Osteoblast (primary cell): Measurements from ENCODE around the gene CTSV. TPM values are rescaled to one million over a fixed set of nuclear protein-coding genes. Genes with fewer than 3 reads are reported as not detected.
"Not testable (repeated sequence)": the region's sequence is repeated elsewhere in the genome, so short reads cannot be mapped to it uniquely, and the experiment has no call there.

Source experiments
- DNase-seq: peaks from one replicate; pipeline ENCODE4 v3.0.0; 2011; ENCODE audit warnings: low spot score, mixed read lengths; ENCODE audit not compliant: insufficient read length; ENCODE audit errors: missing footprints
- H2AFZ ChIP-seq: 2 replicates; pipeline ENCODE4 v1.6.0; 2011; ENCODE audit warnings: mild to moderate bottlenecking, low read length
- H3K27ac ChIP-seq: 2 replicates; pipeline ENCODE4 v1.5.1; 2011; ENCODE audit warnings: mild to moderate bottlenecking, low read depth, low read length, moderate library complexity
- H3K27me3 ChIP-seq: 2 replicates; pipeline ENCODE4 v1.6.0; 2012; ENCODE audit warnings: mild to moderate bottlenecking, control low read depth, inconsistent platforms, low read length, moderate library complexity; ENCODE audit not compliant: insufficient read depth
- H3K36me3 ChIP-seq: 2 replicates; pipeline ENCODE4 v1.5.1; 2011; ENCODE audit warnings: mild to moderate bottlenecking, low read length, control low read depth, moderate library complexity; ENCODE audit not compliant: insufficient read depth
- H3K4me1 ChIP-seq: 2 replicates; pipeline ENCODE4 v1.5.1; 2011; ENCODE audit warnings: mild to moderate bottlenecking, low read length, control low read depth, moderate library complexity; ENCODE audit not compliant: insufficient read depth
- H3K4me2 ChIP-seq: 2 replicates; pipeline ENCODE4 v1.6.0; 2011; ENCODE audit warnings: mild to moderate bottlenecking, low read length; ENCODE audit not compliant: insufficient read depth
- H3K4me3 ChIP-seq: fragments of 200-600 bp; sonication (generic); 3 replicates; pipeline ENCODE4 v1.5.1; 2012; ENCODE audit warnings: mild to moderate bottlenecking, low read length, inconsistent platforms; ENCODE audit not compliant: insufficient read depth
- H3K79me2 ChIP-seq: 2 replicates; pipeline ENCODE4 v1.6.0; 2012; ENCODE audit warnings: mild to moderate bottlenecking, low read length, control low read depth, inconsistent platforms; ENCODE audit not compliant: insufficient read depth
- H3K9me3 ChIP-seq: 2 replicates; pipeline ENCODE4 v1.5.1; 2011; ENCODE audit warnings: low read depth, low read length, control low read depth
- H4K20me1 ChIP-seq: 2 replicates; pipeline ENCODE4 v1.6.0; 2012; ENCODE audit warnings: mild to moderate bottlenecking, low read length, control low read depth; ENCODE audit not compliant: insufficient read depth
- total RNA-seq: library from RNA; depleted of rRNA; stranded (reverse); fragments of >200 nt; gene quantifications from 2 replicates; pipeline ENCODE4 v1.2.3, GENCODE V29; 2012
- TF ChIP-seq, protein P1 (sequence below): IDR thresholded peaks from 2 replicates; pipeline ENCODE4 v1.5.1; 2011; ENCODE audit warnings: mild to moderate bottlenecking, low read depth, low read length, moderate library complexity; ENCODE audit errors: extremely low read depth

Gene CTSV
- total RNA-seq, 1 donor = 0.36 TPM

DNA sequence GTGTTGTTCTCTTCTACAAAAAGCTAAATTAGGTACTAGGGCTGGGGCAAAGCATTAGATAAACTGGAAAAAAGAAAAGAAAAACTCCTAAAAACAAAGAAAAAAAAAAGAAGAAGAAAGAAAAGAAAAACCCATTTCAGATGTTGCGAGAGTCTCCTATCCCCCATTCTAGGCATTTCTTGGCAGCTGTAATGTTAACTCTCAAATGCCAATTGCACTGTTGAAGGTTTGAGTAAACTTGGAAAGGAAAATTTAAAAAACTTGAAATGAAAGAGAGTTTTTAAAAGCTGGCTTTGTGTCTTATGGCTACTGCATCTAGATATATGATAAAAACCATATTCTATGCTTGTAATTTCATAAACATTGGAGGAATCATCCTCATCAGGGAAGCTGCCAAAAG lies 34.6 kb upstream of the CTSV start:
- H3K79me2 ChIP-seq = no peaks in the 10 kb centered on the region
- peaks cover 13% of the 10 kb centered on the region for H3K27me3 ChIP-seq
- TF ChIP-seq, protein P1, sequence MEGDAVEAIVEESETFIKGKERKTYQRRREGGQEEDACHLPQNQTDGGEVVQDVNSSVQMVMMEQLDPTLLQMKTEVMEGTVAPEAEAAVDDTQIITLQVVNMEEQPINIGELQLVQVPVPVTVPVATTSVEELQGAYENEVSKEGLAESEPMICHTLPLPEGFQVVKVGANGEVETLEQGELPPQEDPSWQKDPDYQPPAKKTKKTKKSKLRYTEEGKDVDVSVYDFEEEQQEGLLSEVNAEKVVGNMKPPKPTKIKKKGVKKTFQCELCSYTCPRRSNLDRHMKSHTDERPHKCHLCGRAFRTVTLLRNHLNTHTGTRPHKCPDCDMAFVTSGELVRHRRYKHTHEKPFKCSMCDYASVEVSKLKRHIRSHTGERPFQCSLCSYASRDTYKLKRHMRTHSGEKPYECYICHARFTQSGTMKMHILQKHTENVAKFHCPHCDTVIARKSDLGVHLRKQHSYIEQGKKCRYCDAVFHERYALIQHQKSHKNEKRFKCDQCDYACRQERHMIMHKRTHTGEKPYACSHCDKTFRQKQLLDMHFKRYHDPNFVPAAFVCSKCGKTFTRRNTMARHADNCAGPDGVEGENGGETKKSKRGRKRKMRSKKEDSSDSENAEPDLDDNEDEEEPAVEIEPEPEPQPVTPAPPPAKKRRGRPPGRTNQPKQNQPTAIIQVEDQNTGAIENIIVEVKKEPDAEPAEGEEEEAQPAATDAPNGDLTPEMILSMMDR = no peak
- H3K4me3 ChIP-seq = no peak overlapping the region
- H3K9me3 ChIP-seq = no peaks in the 10 kb centered on the region
- no peak overlapping the region for H2AFZ ChIP-seq
- H4K20me1 ChIP-seq = no peaks in the 10 kb centered on the region
- no peak overlapping the region for H3K4me2 ChIP-seq
- H3K36me3 ChIP-seq = no peaks in the 10 kb centered on the region
- no peak overlapping the region for H3K27ac ChIP-seq
- DNase-seq = no peak
- no peaks in the 10 kb centered on the region for H3K4me1 ChIP-seq

GRCh38 chr9:97072285-97072776 lies 33.4 kb upstream of the CTSV start:
- H3K79me2 ChIP-seq = no peaks in the 10 kb centered on the region
- H4K20me1 ChIP-seq = no peaks in the 10 kb centered on the region
- H3K4me3 ChIP-seq = no peak overlapping the region
- DNase-seq = no peak
- no peaks in the 10 kb centered on the region for H3K9me3 ChIP-seq
- no peaks in the 10 kb centered on the region for H3K4me1 ChIP-seq
- H3K27me3 ChIP-seq = peaks cover 13% of the 10 kb centered on the region
- no peak overlapping the region for H3K27ac ChIP-seq
- H3K4me2 ChIP-seq = no peak overlapping the region
- H3K36me3 ChIP-seq = no peaks in the 10 kb centered on the region
- TF ChIP-seq, protein P1 = no peak
- no peak overlapping the region for H2AFZ ChIP-seq

DNA sequence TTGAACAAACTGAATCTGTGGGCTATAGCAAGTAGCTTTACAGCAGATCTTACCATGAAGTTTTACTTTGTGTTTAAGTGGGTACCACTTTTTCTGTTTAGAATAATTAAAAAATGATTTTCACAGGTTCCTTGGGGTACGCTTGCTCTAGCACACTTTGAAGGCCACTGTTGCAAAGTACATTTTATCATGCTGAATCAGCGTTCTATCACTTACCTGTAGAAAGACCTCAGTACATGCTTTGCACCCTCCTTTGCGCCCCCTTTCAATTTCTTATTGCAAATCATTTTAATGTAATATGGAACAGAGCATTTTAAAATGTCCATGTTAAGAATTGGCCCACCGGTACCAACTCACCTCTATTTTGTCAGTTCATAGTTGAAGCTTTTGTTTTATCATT lies 31.4 kb upstream of the CTSV start:
- not testable (repeated sequence) for H3K4me2 ChIP-seq, H2AFZ ChIP-seq, H3K9me3 ChIP-seq, H3K36me3 ChIP-seq, H3K79me2 ChIP-seq, H4K20me1 ChIP-seq, DNase-seq, H3K27me3 ChIP-seq, H3K4me3 ChIP-seq, H3K4me1 ChIP-seq, H3K27ac ChIP-seq

- no peak for DNase-seq
- Histone ChIP-seq H3K4me3 (no peak overlapping the region), H3K27me3 (no peaks in the 10 kb centered on the region), H3K4me2 (no peak overlapping the region), H4K20me1 (no peaks in the 10 kb centered on the region), H2AFZ (no peak overlapping the region), H3K27ac (no peak overlapping the region), H3K9me3 (no peaks in the 10 kb centered on the region), H3K4me1 (no peaks in the 10 kb centered on the region), H3K79me2 (no peaks in the 10 kb centered on the region), H3K36me3 (no peaks in the 10 kb centered on the region)
- TF ChIP-seq, protein P1 = no peak
These were observed 28.5 kb upstream of the CTSV start for GRCh38 chr9:97067490-97067889.

DNA sequence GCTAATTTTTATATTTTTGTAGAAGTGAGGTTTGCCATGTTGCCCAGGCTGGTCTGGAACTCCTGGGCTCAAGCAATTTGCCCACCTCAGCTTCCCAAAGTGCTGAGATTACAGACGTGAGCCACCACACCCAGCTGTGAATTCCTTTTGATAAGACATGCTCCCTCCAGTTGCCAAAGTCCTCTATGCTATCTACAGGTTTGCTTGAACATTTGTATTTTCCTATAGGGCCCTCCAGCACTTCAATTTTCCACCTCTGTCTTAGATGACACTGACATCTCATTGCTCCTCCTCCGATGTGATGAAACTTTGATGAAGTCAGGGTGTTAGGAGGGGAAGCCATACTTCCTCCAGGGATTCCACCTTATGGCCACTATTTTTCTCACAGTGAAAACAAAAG lies 25.2 kb upstream of the CTSV start:
- no peaks in the 10 kb centered on the region for H3K79me2 ChIP-seq
- no peaks in the 10 kb centered on the region for H3K4me1 ChIP-seq
- no peak for DNase-seq
- H3K4me3 ChIP-seq = no peak overlapping the region
- no peak overlapping the region for H2AFZ ChIP-seq
- H3K36me3 ChIP-seq = no peaks in the 10 kb centered on the region
- H3K9me3 ChIP-seq = no peaks in the 10 kb centered on the region
- H3K4me2 ChIP-seq = no peak overlapping the region
- TF ChIP-seq, protein P1 = no peak
- H3K27ac ChIP-seq = no peak overlapping the region
- no peaks in the 10 kb centered on the region for H4K20me1 ChIP-seq
- no peaks in the 10 kb centered on the region for H3K27me3 ChIP-seq
